GM23338 (cell line): Measurements from ENCODE around the gene PIH1D2. TPM values are rescaled to one million over a fixed set of nuclear protein-coding genes. Genes with fewer than 3 reads are reported as not detected.
"Not testable (repeated sequence)": the region's sequence is repeated elsewhere in the genome, so short reads cannot be mapped to it uniquely, and the experiment has no call there.

Experiments used
- ATAC-seq: fragments of 200-7000 bp; cut with Tn5 transposase; 3 replicates; pipeline ENCODE4 v1.9.1; 2020
- DNase-seq: peaks from one replicate; pipeline ENCODE4 v3.0.0-alpha.2; 2015; ENCODE audit warnings: low spot score
- H2AFZ ChIP-seq: fragments of 200-600 bp; sonication (generic); 2 replicates; pipeline ENCODE4 v1.8.0; 2016; ENCODE audit warnings: antibody characterized with exemption, mild to moderate bottlenecking, moderate library complexity
- H3F3A ChIP-seq: fragments of 200-600 bp; sonication (generic); replicated peaks from 2 replicates; pipeline ENCODE4 v1.8.0; 2017; ENCODE audit warnings: antibody characterized with exemption, mixed run types, low read depth
- H3K27ac ChIP-seq: fragments of 200-600 bp; sonication (generic); 2 replicates; pipeline ENCODE4 v1.6.1; 2016; ENCODE audit warnings: low read depth
- H3K27me3 ChIP-seq: fragments of 200-600 bp; sonication (generic); 2 replicates; pipeline ENCODE4 v1.8.0; 2016; ENCODE audit warnings: mild to moderate bottlenecking, mixed run types, moderate library complexity; ENCODE audit not compliant: insufficient read depth
- H3K36me3 ChIP-seq: fragments of 200-600 bp; sonication (generic); 2 replicates; pipeline ENCODE4 v1.8.0; 2016; ENCODE audit warnings: mild to moderate bottlenecking; ENCODE audit not compliant: insufficient read depth
- H3K4me1 ChIP-seq: fragments of 200-600 bp; sonication (generic); 2 replicates; pipeline ENCODE4 v1.8.0; 2016; ENCODE audit warnings: mild to moderate bottlenecking, moderate library complexity; ENCODE audit not compliant: insufficient read depth
- H3K4me2 ChIP-seq: fragments of 200-600 bp; sonication (generic); 2 replicates; pipeline ENCODE4 v1.7.1; 2017; ENCODE audit warnings: mixed run types
- H3K4me3 ChIP-seq: fragments of 200-600 bp; sonication (generic); 2 replicates; pipeline ENCODE4 v1.6.1; 2016; ENCODE audit warnings: mixed run types
- H3K79me2 ChIP-seq: fragments of 200-600 bp; sonication (generic); replicated peaks from 2 replicates; pipeline ENCODE4 v1.8.0; 2017; ENCODE audit warnings: mild to moderate bottlenecking; ENCODE audit not compliant: insufficient read depth
- H3K9me2 ChIP-seq: fragments of 200-600 bp; sonication (generic); 2 replicates; pipeline ENCODE4 v1.8.0; 2017; ENCODE audit not compliant: insufficient read depth
- H4K20me1 ChIP-seq: fragments of 200-600 bp; sonication (generic); replicated peaks from 2 replicates; pipeline ENCODE4 v1.8.0; 2017; ENCODE audit warnings: mild to moderate bottlenecking; ENCODE audit not compliant: insufficient read depth
- H3K27ac Mint-ChIP-seq: 2 replicates; pipeline ENCODE4 v1.8.0; 2020; ENCODE audit warnings: inconsistent platforms, mild to moderate bottlenecking, moderate library complexity, mixed read lengths
- H3K27me3 Mint-ChIP-seq: 3 replicates; pipeline ENCODE4 v1.8.0; 2022; ENCODE audit warnings: low read depth, mild to moderate bottlenecking, moderate library complexity, mixed read lengths, inconsistent platforms; ENCODE audit not compliant: insufficient read depth, poor library complexity
- H3K36me3 Mint-ChIP-seq: 3 replicates; pipeline ENCODE4 v1.8.0; 2021; ENCODE audit warnings: low read depth, mild to moderate bottlenecking, inconsistent platforms, moderate library complexity, mixed read lengths
- H3K4me1 Mint-ChIP-seq: 3 replicates; pipeline ENCODE4 v1.8.0; 2020; ENCODE audit warnings: mild to moderate bottlenecking, inconsistent platforms, mixed read lengths
- H3K4me3 Mint-ChIP-seq: 3 replicates; pipeline ENCODE4 v1.8.0; 2021; ENCODE audit warnings: moderate library complexity, mild to moderate bottlenecking, inconsistent platforms, mixed read lengths
- H3K9me3 Mint-ChIP-seq: 3 replicates; pipeline ENCODE4 v1.8.0; 2020; ENCODE audit warnings: moderate library complexity, mild to moderate bottlenecking, inconsistent platforms, mixed read lengths
- CREB1 ChIP-seq: fragments of 250-450 bp; sonication (Bioruptor Pico); IDR thresholded peaks from 2 replicates; pipeline ENCODE4 v1.5.0; 2020; ENCODE audit warnings: low read depth, mild to moderate bottlenecking, moderate library complexity
- EZH2 ChIP-seq: fragments of 200-600 bp; sonication (generic); IDR thresholded peaks from one replicate; pipeline ENCODE4 v1.8.0; 2017; ENCODE audit warnings: antibody characterized with exemption, mild to moderate bottlenecking, low read depth; ENCODE audit not compliant: unreplicated experiment
- EZH2phosphoT487 ChIP-seq: fragments of 200-600 bp; sonication (generic); IDR thresholded peaks from one replicate; pipeline ENCODE4 v1.8.1; 2018; ENCODE audit warnings: antibody characterized with exemption; ENCODE audit not compliant: unreplicated experiment
- ZNF114 ChIP-seq: fragments of 250-450 bp; sonication (Bioruptor Pico); IDR thresholded peaks from 2 replicates; pipeline ENCODE4 v1.5.0; 2020; ENCODE audit warnings: mild to moderate bottlenecking, moderate library complexity
- polyA plus RNA-seq: library from polyadenylated mRNA; unstranded; fragments of >200 nt; fragmentation: Nextera tagmentation; extraction: Ambion mirVana; gene quantifications from 2 replicates; pipeline ENCODE4 v1.2.1, GENCODE V29; 2016
- total RNA-seq: library from RNA; depleted of rRNA; stranded (reverse); fragments of >200 nt; shearing (Covaris generic); gene quantifications from 2 replicates; pipeline ENCODE4 v1.2.3, GENCODE V29; 2014

Gene PIH1D2
- total and polyA plus RNA-seq, 2 experiments from 2014 or later: 0.80 to 0.89 TPM

DNA sequence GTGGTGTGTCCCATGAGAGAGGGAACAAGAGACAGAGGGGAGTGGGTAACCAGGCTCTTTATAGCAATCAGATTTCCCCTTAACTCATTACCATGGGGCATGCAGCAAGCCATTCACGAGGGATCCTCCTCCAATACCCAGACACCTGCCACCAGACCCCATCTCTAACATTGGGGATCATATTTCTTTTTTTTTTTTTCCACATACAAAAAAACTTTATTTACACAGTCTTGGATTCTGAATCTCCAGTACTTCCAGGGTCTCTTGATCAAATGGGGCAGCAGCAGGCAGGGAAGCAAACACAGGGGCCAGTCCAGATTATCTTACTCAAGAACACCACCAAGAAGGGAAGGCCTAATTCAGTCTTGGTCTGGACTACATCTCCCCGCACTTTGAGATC lies 44.4 kb downstream of the PIH1D2 start:
- H3K4me1 Mint-ChIP-seq: 0 out of 3 replicates have a peak, but pooled peaks cover under 1% of the 10 kb centered on the region
- Histone ChIP-seq H3K9me2 (no peaks in the 10 kb centered on the region), H4K20me1 (peaks cover 12% of the 10 kb centered on the region), H3K4me3 (no peak overlapping the region), H3K4me2 (no peak overlapping the region), H3K27me3 (no peaks in the 10 kb centered on the region), H3K36me3 (peaks cover 44% of the 10 kb centered on the region), H3K79me2 (peaks cover 46% of the 10 kb centered on the region), H2AFZ (no peak overlapping the region), H3F3A (peaks cover 4% of the 10 kb centered on the region; the same call in 1 of the 2 replicates), H3K4me1 (no peaks in the 10 kb centered on the region), H3K27ac (no peak overlapping the region)
- no peak overlapping the region for H3K4me3 Mint-ChIP-seq
- no peak overlapping the region for H3K27ac Mint-ChIP-seq
- no peak for ATAC-seq
- TF ChIP-seq CREB1 (CRISPR knock-in tag): no peak
- TF ChIP-seq EZH2: no peak
- no peak for TF ChIP-seq ZNF114
- H3K27me3 Mint-ChIP-seq: peaks cover 12% of the 10 kb centered on the region
- peaks cover 3% of the 10 kb centered on the region; the same call in 1 of the 3 replicates for H3K9me3 Mint-ChIP-seq
- peaks cover 58% of the 10 kb centered on the region for H3K36me3 Mint-ChIP-seq
- no peak for DNase-seq

DNA sequence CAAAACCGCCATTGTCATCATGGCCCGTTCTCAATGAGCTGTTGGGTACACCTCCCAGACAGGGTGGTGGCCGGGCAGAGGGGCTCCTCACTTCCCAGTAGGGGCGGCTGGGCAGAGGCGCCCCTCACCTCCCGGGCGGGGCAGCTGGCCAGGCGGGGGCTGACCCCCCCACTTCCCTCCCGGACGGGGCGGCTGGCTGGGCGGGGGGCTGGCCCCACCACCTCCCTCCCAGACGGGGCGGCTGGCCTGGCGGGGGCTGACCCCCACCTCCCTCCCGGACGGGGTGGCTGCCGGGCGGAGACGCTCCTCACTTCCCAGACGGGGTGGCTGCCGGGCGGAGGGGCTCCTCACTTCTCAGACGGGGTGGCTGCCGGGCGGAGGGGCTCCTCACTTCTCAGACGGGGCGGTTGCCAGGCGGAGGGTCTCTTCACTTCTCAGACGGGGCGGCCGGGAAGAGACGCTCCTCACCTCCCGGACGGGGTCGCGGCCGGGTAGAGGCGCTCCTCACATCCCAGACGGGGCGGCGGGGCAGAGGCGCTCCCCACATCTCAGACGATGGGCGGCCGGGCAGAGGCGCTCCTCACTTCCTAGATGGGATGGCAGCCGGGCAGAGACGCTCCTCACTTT lies 46.9 kb downstream of the PIH1D2 start:
- peaks cover 39% of the 10 kb centered on the region for H3K36me3 Mint-ChIP-seq
- peaks cover 39% of the 10 kb centered on the region for H3K79me2 ChIP-seq
- not testable (repeated sequence) for H3K27ac Mint-ChIP-seq, H3K4me1 Mint-ChIP-seq, H3K27me3 ChIP-seq, DNase-seq, H2AFZ ChIP-seq, H4K20me1 ChIP-seq, H3K27ac ChIP-seq, H3F3A ChIP-seq, H3K4me3 ChIP-seq, H3K4me2 ChIP-seq, ATAC-seq, H3K9me3 Mint-ChIP-seq, H3K4me1 ChIP-seq, H3K4me3 Mint-ChIP-seq, H3K9me2 ChIP-seq
- H3K27me3 Mint-ChIP-seq: peaks cover 13% of the 10 kb centered on the region
- peaks cover 26% of the 10 kb centered on the region for H3K36me3 ChIP-seq

- peak overlapping the region; percentile 94 for H3K4me3 ChIP-seq
- H3K36me3 ChIP-seq: peaks cover 17% of the 10 kb centered on the region
- no peak for DNase-seq
- peaks cover 36% of the 10 kb centered on the region for H3K36me3 Mint-ChIP-seq
- peaks cover 3% of the 10 kb centered on the region for H4K20me1 ChIP-seq
- peaks cover 6% of the 10 kb centered on the region; the same call in 1 of the 2 replicates for H3K4me1 ChIP-seq
- no peak for TF ChIP-seq EZH2phosphoT487
- peaks cover 4% of the 10 kb centered on the region; the same call in 1 of the 2 replicates for H3F3A ChIP-seq
- peak overlapping the region; percentile 98 for H3K4me3 Mint-ChIP-seq
- H3K27ac ChIP-seq: peak overlapping the region; percentile 98
- peaks cover 32% of the 10 kb centered on the region for H3K79me2 ChIP-seq
- H3K27ac Mint-ChIP-seq: peak overlapping the region; percentile 100
- peak overlapping the region; percentile 76 for H3K4me2 ChIP-seq
- H3K9me2 ChIP-seq: no peaks in the 10 kb centered on the region
- H3K27me3 Mint-ChIP-seq: peaks cover 13% of the 10 kb centered on the region
- H3K27me3 ChIP-seq: no peaks in the 10 kb centered on the region
- H3K9me3 Mint-ChIP-seq: peaks cover 3% of the 10 kb centered on the region; the same call in 1 of the 3 replicates
- peak; percentile 15; the same call in 2 of the 3 replicates for ATAC-seq
- H3K4me1 Mint-ChIP-seq: peaks cover 10% of the 10 kb centered on the region; the same call in 2 of the 3 replicates
- H2AFZ ChIP-seq: peak overlapping the region; percentile 95
These were observed 48.1 kb downstream of the PIH1D2 start for GRCh38 chr11:112025707-112026106.
